GM21825 (cell line): ENCODE data around the gene GFRA1.

Source experiments
- ATAC-seq: cut with Tn5 transposase; IDR thresholded peaks from one replicate; pipeline ENCODE4 v1.9.1; 2021; ENCODE audit warnings: mild to moderate bottlenecking, moderate library complexity; ENCODE audit not compliant: unreplicated experiment

Gene GFRA1

GRCh38 chr10:116109481-116109880 is 163.5 kb downstream of the GFRA1 start:
- ATAC-seq: no peak

DNA sequence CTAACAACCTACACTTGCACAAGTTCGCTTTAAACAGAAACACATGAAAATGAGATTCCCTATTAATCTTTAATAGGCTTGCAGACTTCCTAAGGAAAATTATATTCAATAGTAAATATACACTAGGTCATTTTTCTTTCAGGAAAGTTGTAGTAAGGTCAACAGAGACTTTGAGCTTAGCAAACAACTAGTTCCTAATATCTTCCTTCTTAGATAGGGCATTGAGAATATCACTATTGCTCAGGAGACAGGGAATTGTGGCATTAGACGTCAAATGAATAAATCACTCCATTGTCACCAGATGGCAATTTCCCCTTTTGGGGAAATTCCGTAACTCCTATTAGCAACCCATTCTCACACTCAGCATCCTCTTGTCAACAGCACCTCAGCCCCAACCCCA is 164.9 kb downstream of the GFRA1 start:
- ATAC-seq: no peak

GRCh38 chr10:116106611-116107010 is 166.4 kb downstream of the GFRA1 start:
- no peak for ATAC-seq

- ATAC-seq: no peak
These were observed 167.7 kb downstream of the GFRA1 start for GRCh38 chr10:116105264-116105663.

- no peak for ATAC-seq
These were observed 168.6 kb downstream of the GFRA1 start for GRCh38 chr10:116104210-116104932.

DNA sequence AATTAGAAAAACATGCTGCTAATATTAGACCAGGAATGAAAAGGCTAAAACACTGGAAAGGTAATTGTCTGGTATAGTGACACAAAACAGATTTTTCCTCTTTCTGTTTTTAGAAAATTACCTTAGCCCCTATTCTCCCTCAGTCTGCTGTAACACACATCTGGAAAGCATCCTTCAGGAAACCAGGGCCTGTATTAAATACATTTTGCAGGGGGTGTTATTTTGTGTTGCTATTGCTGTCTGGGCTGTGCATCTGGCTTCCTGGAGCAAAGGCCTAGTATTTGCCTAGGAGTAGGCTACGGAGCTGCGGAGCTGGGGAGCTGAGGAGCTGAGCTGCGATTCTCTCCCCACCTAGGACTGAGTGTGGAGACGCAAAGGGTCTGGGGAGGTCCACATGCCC is 169.3 kb downstream of the GFRA1 start:
- ATAC-seq: no peak

GRCh38 chr10:116101616-116102315 is 171.2 kb downstream of the GFRA1 start:
- no peak for ATAC-seq

DNA sequence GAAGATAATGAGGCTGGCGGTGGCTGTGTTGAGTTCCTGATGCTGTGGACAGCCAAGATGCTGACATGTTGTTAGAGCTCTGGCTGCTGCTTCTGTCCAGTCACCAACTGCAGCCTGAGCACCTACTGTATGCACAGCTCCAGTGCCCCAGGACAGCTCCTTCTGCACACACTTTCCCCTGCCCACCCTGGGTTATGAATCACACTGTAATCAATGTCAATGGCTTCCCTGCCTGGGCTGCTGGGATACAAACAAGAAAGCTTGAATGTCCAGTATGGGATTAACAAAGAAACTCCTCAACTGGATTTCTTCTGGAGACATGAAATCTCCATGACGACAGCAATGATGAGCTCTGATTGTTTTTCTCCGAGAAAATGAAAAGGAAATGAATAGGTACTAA is 172.0 kb downstream of the GFRA1 start:
- no peak for ATAC-seq

DNA sequence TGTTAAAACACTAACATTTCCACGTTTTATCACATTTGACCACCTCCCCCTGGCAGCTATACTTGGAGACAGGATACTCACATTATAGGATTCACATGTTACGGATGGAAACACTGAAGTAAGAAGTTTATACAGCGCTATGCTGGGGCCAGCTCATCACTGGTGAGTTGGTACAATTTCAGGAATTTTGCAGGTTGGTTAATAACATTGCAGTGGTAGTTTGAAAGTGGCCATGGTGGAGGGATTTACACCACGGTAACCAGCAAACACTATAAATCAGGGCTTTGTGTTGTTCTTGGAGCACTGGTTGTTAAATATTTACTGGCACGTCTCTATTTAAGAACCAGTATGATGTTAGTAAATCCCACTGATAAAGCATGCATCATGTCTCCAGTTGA is 174.0 kb downstream of the GFRA1 start:
- ATAC-seq: no peak

GRCh38 chr10:116098411-116099022 is 174.5 kb downstream of the GFRA1 start:
- ATAC-seq: no peak

GRCh38 chr10:116097239-116097784 is 175.7 kb downstream of the GFRA1 start:
- no peak for ATAC-seq

- no peak for ATAC-seq
These were observed 176.5 kb downstream of the GFRA1 start for GRCh38 chr10:116096526-116096925.

DNA sequence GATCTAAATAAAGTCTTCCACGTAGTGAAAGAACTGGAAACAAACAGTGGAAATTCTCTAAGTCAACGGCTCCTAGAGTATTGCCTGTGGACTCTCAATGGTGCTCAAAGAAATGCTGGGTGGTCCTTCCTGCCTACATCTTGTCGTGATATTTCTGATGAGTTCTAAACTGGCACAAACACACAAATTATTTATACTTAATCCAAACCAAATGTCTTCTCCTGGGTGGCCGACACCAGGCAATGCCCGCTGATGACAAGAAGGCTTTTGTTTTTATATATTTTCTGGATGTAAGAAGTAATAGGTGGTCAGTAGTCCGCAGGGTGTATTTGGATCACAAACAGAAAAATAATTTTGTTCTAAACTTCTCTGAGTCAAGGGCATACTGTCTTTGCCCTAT is 178.7 kb downstream of the GFRA1 start:
- ATAC-seq: no peak

DNA sequence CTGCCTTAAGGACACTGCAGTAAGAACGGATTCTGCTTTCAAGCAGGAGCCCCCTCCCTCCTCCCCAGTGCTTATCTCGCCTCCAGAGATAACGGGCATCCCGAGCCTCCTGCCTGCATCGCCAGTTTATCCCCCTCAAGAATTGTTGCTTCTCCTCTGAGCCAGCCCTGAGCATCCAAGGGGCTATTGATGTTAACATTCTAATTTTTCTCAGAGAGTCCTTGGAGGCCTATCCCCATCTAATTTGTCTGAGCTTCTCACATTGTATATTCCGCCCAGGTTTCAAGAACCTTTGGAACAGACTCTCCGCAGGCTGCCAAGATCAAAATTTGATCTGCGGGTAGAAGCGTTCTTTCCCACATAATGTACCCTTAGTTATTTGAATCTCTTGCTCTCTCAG is 180.0 kb downstream of the GFRA1 start:
- no peak for ATAC-seq

GRCh38 chr10:116088985-116089384 is 184.0 kb downstream of the GFRA1 start:
- no peak for ATAC-seq

DNA sequence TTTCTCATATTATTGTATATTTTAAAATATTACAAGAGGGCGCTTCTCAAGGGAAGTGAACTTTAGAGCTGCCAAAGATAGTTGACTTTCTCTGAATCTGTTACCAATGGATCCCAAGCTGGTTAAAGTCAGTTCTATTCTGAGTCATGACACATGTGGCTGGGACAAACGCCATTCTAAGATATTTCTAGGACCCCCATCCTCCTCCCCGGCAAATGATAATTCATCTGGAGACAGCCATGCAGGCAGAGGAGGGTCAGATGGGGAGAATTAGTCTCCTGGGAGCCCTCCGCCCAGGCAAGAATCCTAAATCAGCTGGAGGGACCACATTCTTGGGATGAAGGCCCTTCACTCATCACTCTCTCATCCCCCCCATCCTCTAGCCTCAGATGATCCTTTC is 187.7 kb downstream of the GFRA1 start:
- ATAC-seq: no peak

DNA sequence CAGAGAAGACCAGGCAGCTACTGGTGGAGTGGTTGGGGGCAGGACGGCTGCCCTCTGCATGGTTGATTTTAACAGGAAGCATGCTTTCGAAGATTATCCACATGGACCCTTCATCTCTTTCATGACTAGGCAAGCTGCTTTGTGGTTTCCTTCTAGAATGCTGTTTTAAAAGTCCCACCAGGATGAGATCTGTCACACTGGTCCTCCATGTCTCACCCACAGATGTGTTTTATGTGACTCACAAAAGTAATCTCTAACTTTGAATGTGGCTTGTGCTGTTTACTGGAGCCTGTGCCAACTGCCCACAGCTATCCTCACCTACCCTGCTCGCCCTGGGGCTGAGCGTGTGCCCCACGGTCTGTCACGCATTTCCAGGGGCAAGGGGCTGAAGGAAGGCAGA is 188.8 kb downstream of the GFRA1 start:
- ATAC-seq: no peak

DNA sequence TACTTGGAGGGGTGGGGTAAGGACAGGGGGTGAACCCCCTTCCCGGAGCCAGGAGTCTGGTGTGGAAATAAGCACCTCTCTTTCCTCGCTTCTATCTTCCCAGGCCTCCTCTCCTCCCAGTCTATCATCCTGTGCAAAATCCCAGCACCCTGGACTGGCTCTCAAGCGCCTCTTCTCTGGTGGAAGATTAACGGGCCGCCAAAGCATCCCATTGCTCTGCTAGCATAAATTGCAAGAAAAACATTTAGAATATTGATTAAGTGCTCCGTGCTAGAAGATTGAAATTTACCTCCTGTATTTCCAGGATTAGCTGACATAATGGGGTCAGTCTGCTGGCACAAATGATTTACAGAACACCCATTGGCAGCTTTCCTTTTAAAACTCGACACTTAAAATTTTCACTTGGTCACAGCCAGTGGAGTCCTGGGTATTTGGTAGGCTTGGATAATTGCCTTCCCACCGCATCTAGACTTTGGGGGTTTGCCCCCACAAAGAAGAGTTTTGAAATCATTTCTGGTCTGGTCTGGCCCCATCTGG is 189.7 kb downstream of the GFRA1 start:
- ATAC-seq: no peak

GRCh38 chr10:116082762-116083161 is 190.2 kb downstream of the GFRA1 start:
- ATAC-seq: no peak

DNA sequence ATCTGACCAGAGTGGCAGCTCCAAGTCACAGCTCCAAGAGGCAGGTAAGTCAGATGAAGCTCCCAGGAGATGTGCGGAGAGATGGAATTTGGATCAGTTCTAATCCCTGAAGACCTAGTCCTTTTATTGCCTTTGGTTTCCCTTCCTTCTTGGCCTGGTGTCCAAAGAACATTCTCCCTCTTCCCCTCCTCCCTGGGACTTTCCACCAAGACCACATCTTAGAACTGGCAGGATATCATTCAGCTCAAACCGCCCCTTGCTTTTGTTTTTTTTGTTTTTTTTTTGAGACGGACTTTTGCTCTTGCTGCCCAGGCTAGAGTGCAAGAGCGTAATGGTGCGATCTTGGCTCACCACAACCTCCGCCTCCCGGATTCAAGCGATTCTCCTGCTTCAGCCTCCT is 190.8 kb downstream of the GFRA1 start:
- ATAC-seq: no peak

DNA sequence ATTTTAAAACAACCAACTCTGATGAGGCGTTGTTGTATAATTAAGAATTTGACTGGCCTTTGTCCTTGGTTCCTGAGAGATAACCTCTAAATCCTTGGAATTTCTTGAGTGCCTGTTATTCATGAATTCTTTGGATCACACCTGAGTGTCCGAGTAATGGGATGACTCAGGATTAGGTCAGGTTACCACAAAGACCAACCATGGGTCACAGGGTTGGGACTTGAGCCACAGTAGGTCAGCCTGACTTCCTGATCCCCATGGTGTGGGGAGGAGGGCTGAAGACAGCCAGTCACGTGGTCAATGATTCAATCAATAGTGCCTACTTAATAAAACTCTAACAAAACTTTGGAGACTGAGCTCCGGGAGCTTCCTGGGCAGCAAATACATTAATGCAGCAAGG is 192.5 kb downstream of the GFRA1 start:
- no peak for ATAC-seq

GRCh38 chr10:116079355-116079754 is 193.7 kb downstream of the GFRA1 start:
- ATAC-seq: no peak
